ENCODE results near the gene DDX19B.

DNA sequence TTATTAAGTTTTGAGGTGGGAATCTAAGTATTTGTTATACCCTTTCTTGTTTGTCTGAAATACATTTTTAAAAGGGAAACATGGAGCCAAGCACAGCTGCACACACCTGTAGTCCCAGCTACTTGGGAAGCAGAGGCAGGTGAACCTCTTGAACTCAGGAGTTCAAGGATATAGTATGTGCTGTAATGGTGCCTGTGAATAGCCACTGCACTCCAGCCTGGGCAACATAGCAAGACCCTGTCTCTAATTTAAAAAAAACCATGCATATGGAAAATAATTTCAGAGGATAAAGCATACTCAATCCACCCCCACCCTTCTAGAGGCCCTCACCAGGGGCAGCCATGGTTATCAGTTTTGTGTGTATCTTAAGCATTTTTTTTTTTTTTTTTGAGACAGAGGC, 3.4 kb upstream of the DDX19B start:
- TF ChIP-seq CTCF (IDR thresholded peaks at IDR 0.05), result no peak
- no peak for TF ChIP-seq EZH2 (IDR thresholded peaks at IDR 0.05; ENCODE audit: borderline replicate concordance, insufficient read depth, low read depth, low read length, poor library complexity, severe bottlenecking)
